Skin of body (tissue), 2 donors: ENCODE results near the gene RECQL. TPM values are rescaled to one million over a fixed set of nuclear protein-coding genes. Genes with fewer than 3 reads are reported as not detected.
"Not testable (repeated sequence)": the region's sequence is repeated elsewhere in the genome, so short reads cannot be mapped to it uniquely, and the experiment has no call there.

Experiments used
- DNase-seq: peaks from one replicate; lab custom pipeline; 2025; lab: John Stamatoyannopoulos, UW
- total RNA-seq: library from RNA; depleted of rRNA; stranded (reverse); fragments of >200 nt; gene quantifications from one replicate; pipeline ENCODE4 v1.2.3, GENCODE V29; 2014

RECQL gene
- total RNA-seq, 1 donor from 2014 or later: 36.4 TPM

- DNase-seq: no peak
Measured at GRCh38 chr12:21505888-21506287, 4.5 kb upstream of the RECQL start.

- no peak for DNase-seq
Measured at GRCh38 chr12:21502872-21503271, 1.4 kb upstream of the RECQL start.

- peak; percentile 11 for DNase-seq
Measured at GRCh38 chr12:21502164-21502496, 695 bp upstream of the RECQL start.

- DNase-seq: no peak
Measured at GRCh38 chr12:21500786-21501257, 613 bp downstream of the RECQL start.

GRCh38 chr12:21499765-21500164 is 1.7 kb downstream of the RECQL start:
- DNase-seq: no peak

GRCh38 chr12:21485998-21486397 is 15.4 kb downstream of the RECQL start:
- no peak for DNase-seq

GRCh38 chr12:21483531-21483930 is 17.9 kb downstream of the RECQL start:
- no peak for DNase-seq

GRCh38 chr12:21478756-21479455 is 22.5 kb downstream of the RECQL start:
- no peak for DNase-seq

GRCh38 chr12:21476949-21477348 is 24.5 kb downstream of the RECQL start:
- DNase-seq: no peak

GRCh38 chr12:21475552-21475951 is 25.9 kb downstream of the RECQL start:
- no peak for DNase-seq

GRCh38 chr12:21472197-21472823 is 29.1 kb downstream of the RECQL start:
- DNase-seq: no peak

- no peak for DNase-seq
Measured at GRCh38 chr12:21471294-21471693, 30.1 kb downstream of the RECQL start.

- not testable (repeated sequence) for DNase-seq
Measured at GRCh38 chr12:21467334-21467733, 34.1 kb downstream of the RECQL start.

- DNase-seq: no peak
Measured at GRCh38 chr12:21459474-21459873, 42.0 kb downstream of the RECQL start.

GRCh38 chr12:21456291-21456780 is 45.1 kb downstream of the RECQL start:
- DNase-seq: no peak

GRCh38 chr12:21453312-21453852 is 48.1 kb downstream of the RECQL start:
- DNase-seq: no peak

GRCh38 chr12:21451529-21451928 is 49.9 kb downstream of the RECQL start:
- DNase-seq: no peak

GRCh38 chr12:21444193-21445146 is 57.0 kb downstream of the RECQL start:
- no peak for DNase-seq

GRCh38 chr12:21439347-21439746 is 62.1 kb downstream of the RECQL start:
- DNase-seq: no peak

- peak; percentile 0 for DNase-seq
Measured at GRCh38 chr12:21438643-21439042, 62.8 kb downstream of the RECQL start.

- no peak for DNase-seq
Measured at GRCh38 chr12:21434699-21435098, 66.7 kb downstream of the RECQL start.

- no peak for DNase-seq
Measured at GRCh38 chr12:21433525-21433924, 67.9 kb downstream of the RECQL start.
